ENCODE data around the gene TRMT2B.

The TRMT2B gene

GRCh38 chrX:100962811-100963210 lies 89.1 kb downstream of the TRMT2B start:
- TF ChIP-seq, protein P1, sequence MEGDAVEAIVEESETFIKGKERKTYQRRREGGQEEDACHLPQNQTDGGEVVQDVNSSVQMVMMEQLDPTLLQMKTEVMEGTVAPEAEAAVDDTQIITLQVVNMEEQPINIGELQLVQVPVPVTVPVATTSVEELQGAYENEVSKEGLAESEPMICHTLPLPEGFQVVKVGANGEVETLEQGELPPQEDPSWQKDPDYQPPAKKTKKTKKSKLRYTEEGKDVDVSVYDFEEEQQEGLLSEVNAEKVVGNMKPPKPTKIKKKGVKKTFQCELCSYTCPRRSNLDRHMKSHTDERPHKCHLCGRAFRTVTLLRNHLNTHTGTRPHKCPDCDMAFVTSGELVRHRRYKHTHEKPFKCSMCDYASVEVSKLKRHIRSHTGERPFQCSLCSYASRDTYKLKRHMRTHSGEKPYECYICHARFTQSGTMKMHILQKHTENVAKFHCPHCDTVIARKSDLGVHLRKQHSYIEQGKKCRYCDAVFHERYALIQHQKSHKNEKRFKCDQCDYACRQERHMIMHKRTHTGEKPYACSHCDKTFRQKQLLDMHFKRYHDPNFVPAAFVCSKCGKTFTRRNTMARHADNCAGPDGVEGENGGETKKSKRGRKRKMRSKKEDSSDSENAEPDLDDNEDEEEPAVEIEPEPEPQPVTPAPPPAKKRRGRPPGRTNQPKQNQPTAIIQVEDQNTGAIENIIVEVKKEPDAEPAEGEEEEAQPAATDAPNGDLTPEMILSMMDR (IDR thresholded peaks at IDR 0.05; ENCODE audit: insufficient read depth, low read depth, low read length, missing control alignments) = no peak
- H3K4me3 ChIP-seq (ENCODE audit: low read depth, low read length) = no peak overlapping the region
- DNase-seq (ENCODE audit: low read depth) = no peak
